BE2C (cell line): ENCODE results near the gene FAM50A.

Experiments used
- DNase-seq: peaks from one replicate; pipeline ENCODE4 v3.0.0-alpha.2; 2020
- H3K27me3 ChIP-seq: fragments of 250-450 bp; sonication (Bioruptor Pico); 2 replicates; pipeline ENCODE4 v1.5.1; 2020; ENCODE audit warnings: mild to moderate bottlenecking
- H3K36me3 ChIP-seq: fragments of 250-450 bp; sonication (Bioruptor Pico); 2 replicates; pipeline ENCODE4 v1.5.1; 2020; ENCODE audit warnings: mild to moderate bottlenecking
- H3K4me1 ChIP-seq: fragments of 250-450 bp; sonication (Bioruptor Pico); 2 replicates; pipeline ENCODE4 v1.5.1; 2020
- H3K4me3 ChIP-seq: 2 replicates; pipeline ENCODE4 v1.5.1; 2011; ENCODE audit warnings: low read depth, low read length
- H3K9me3 ChIP-seq: fragments of 250-450 bp; sonication (Bioruptor Pico); 2 replicates; pipeline ENCODE4 v1.5.1; 2020
- CTCF ChIP-seq: IDR thresholded peaks from 2 replicates; pipeline ENCODE4 v1.5.1; 2012; ENCODE audit warnings: mild to moderate bottlenecking, low read depth, low read length

FAM50A gene

DNA sequence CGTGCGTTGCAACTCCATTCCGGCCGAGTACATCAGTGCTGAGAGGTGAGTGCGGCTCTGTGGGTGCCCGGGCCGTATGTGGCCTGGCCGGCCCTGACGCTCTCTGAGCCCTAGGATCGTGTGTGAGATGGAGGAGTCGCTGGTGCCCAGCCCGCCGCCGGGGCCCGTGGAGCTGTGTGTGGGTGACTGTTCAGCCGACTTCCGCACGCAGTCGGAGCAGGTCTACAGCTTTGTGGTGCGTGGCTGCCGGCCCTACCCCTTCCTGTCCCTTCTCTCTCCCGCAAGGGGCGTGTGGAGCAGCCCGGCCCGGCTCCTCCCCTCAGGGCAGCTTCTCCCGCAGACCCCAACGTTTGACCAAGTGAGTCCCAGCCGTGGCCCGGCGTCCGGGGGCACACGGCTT, 22.1 kb downstream of the FAM50A start:
- no peaks in the 10 kb centered on the region for H3K27me3 ChIP-seq
- TF ChIP-seq CTCF, result no peak
- DNase-seq, result no peak
- no peaks in the 10 kb centered on the region for H3K9me3 ChIP-seq
- no peaks in the 10 kb centered on the region; the same call in 1 of the 2 replicates for H3K36me3 ChIP-seq
- no peaks in the 10 kb centered on the region for H3K4me1 ChIP-seq
- no peak overlapping the region for H3K4me3 ChIP-seq

- Histone ChIP-seq H3K27me3 (no peaks in the 10 kb centered on the region), H3K4me1 (no peaks in the 10 kb centered on the region), H3K9me3 (no peaks in the 10 kb centered on the region), H3K4me3 (no peak overlapping the region), H3K36me3 (no peaks in the 10 kb centered on the region; the same call in 1 of the 2 replicates)
- no peak for DNase-seq
- no peak for TF ChIP-seq CTCF
Measured at GRCh38 chrX:154466907-154467306, 23.0 kb downstream of the FAM50A start.

DNA sequence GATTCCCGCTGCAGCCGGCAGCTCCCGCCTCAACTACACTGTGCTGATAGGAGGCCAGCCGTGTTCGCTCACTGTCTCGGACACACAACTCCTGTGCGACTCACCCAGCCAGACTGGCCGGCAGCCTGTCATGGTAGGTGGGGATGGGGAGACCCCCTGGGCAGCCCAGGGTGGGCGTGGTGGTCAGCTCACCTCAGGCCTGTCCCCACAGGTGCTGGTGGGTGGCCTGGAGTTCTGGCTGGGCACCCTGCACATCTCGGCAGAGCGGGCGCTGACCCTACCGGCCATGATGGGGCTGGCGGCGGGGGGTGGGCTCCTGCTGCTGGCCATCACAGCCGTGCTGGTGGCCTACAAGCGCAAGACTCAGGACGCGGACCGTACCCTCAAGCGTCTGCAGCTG, 23.6 kb downstream of the FAM50A start:
- Histone ChIP-seq H3K9me3 (no peaks in the 10 kb centered on the region), H3K4me1 (no peaks in the 10 kb centered on the region), H3K4me3 (no peak overlapping the region), H3K27me3 (no peaks in the 10 kb centered on the region), H3K36me3 (no peaks in the 10 kb centered on the region; the same call in 1 of the 2 replicates)
- TF ChIP-seq CTCF, result no peak
- no peak for DNase-seq

GRCh38 chrX:154468217-154468616, 24.3 kb downstream of the FAM50A start:
- Histone ChIP-seq H3K9me3 (no peaks in the 10 kb centered on the region), H3K4me3 (no peak overlapping the region), H3K4me1 (no peaks in the 10 kb centered on the region), H3K36me3 (no peaks in the 10 kb centered on the region; the same call in 1 of the 2 replicates), H3K27me3 (no peaks in the 10 kb centered on the region)
- no peak for TF ChIP-seq CTCF
- DNase-seq, result no peak

GRCh38 chrX:154469114-154469513, 25.2 kb downstream of the FAM50A start:
- H3K27me3 ChIP-seq, result no peaks in the 10 kb centered on the region
- no peak overlapping the region for H3K4me3 ChIP-seq
- no peak for DNase-seq
- H3K36me3 ChIP-seq, result no peaks in the 10 kb centered on the region; the same call in 1 of the 2 replicates
- TF ChIP-seq CTCF, result no peak
- H3K4me1 ChIP-seq, result no peaks in the 10 kb centered on the region
- no peaks in the 10 kb centered on the region for H3K9me3 ChIP-seq

GRCh38 chrX:154469880-154470279, 25.9 kb downstream of the FAM50A start:
- Histone ChIP-seq H3K36me3 (no peaks in the 10 kb centered on the region; the same call in 1 of the 2 replicates), H3K4me1 (no peaks in the 10 kb centered on the region), H3K4me3 (no peak overlapping the region), H3K27me3 (no peaks in the 10 kb centered on the region), H3K9me3 (no peaks in the 10 kb centered on the region)
- DNase-seq, result no peak
- no peak for TF ChIP-seq CTCF
